Panc1 (cell line): ENCODE data around the gene MCU. TPM values are rescaled to one million over a fixed set of nuclear protein-coding genes. Genes with fewer than 3 reads are reported as not detected.
A peak's percentile ranks its signal among the peaks of the same experiment; 100 is the strongest.

Source experiments
- ATAC-seq: fragments of 200-7000 bp; cut with Tn5 transposase; 2 replicates; pipeline ENCODE4 v1.9.1; 2020; ENCODE audit warnings: mild to moderate bottlenecking, moderate library complexity
- BruUV-seq: library from RNA; stranded (reverse); fragments of 400-500 nt; replicated peaks from 2 replicates; lab custom pipeline; 2021; lab: Mats Ljungman, UMichigan
- CTCF ChIA-PET: fragments of 300-600 bp; sonication (Branson Sonifier 250); formaldehyde crosslinking; loops from one replicate; lab custom pipeline; 2022; ENCODE audit warnings: antibody characterized with exemption; lab: Charles Lee
- POLR2A ChIA-PET: fragments of 300-600 bp; sonication (Branson Sonifier 250); formaldehyde crosslinking; loops from one replicate; lab custom pipeline; 2022; ENCODE audit warnings: antibody characterized with exemption; lab: Charles Lee
- DNase-seq: peaks from one replicate; pipeline ENCODE4 v3.0.0-alpha.2; 2010; ENCODE audit warnings: low read depth, low spot score
- H3K27ac ChIP-seq: 2 replicates; pipeline ENCODE4 v1.5.1; 2011; ENCODE audit warnings: mild to moderate bottlenecking, low read length, inconsistent platforms
- H3K27me3 ChIP-seq: fragments of 200-500 bp; sonication (Bioruptor generic); 2 replicates; pipeline ENCODE4 v1.6.0; 2014; ENCODE audit warnings: low read length, inconsistent platforms; ENCODE audit not compliant: control insufficient read depth, insufficient read depth
- H3K36me3 ChIP-seq: fragments of 200-500 bp; sonication (Bioruptor generic); 2 replicates; pipeline ENCODE4 v1.5.1; 2014; ENCODE audit warnings: inconsistent platforms, mild to moderate bottlenecking, low read length, moderate library complexity; ENCODE audit not compliant: control insufficient read depth, insufficient read depth
- H3K4me1 ChIP-seq: 2 replicates; pipeline ENCODE4 v1.5.1; 2011; ENCODE audit warnings: inconsistent platforms, mild to moderate bottlenecking, low read length, moderate library complexity; ENCODE audit not compliant: control insufficient read depth, insufficient read depth
- H3K4me3 ChIP-seq, 2 experiments: 2 replicates each; pipeline ENCODE4 v1.5.1; 2011 to 2012; ENCODE audit warnings: low read depth in 2 of 2, low read length in 2 of 2, mild to moderate bottlenecking in 2 of 2, inconsistent platforms in 1 of 2, moderate library complexity in 1 of 2
- H3K9me3 ChIP-seq: fragments of 200-500 bp; sonication (Bioruptor generic); 2 replicates; pipeline ENCODE4 v1.5.1; 2014; ENCODE audit warnings: low read depth, mild to moderate bottlenecking, inconsistent platforms, low read length, moderate library complexity; ENCODE audit not compliant: control insufficient read depth, insufficient read depth
- CTCF ChIP-seq: fragments of 450-650 bp; IDR thresholded peaks from 2 replicates; pipeline ENCODE4 v1.5.1; 2017; ENCODE audit warnings: mild to moderate bottlenecking
- POLR2AphosphoS5 ChIP-seq: IDR thresholded peaks from 2 replicates; pipeline ENCODE4 v1.6.1; 2012; ENCODE audit warnings: mild to moderate bottlenecking, low read depth, low read length, moderate library complexity
- REST ChIP-seq, 2 experiments: IDR thresholded peaks; 2 replicates each; pipeline ENCODE4 v1.6.1; 2011 to 2012; ENCODE audit warnings: low read depth in 2 of 2, control low read depth in 1 of 2, low read length in 1 of 2, mild to moderate bottlenecking in 1 of 2, moderate library complexity in 1 of 2; ENCODE audit not compliant: insufficient read depth in 1 of 2
- SIN3A ChIP-seq: IDR thresholded peaks from 2 replicates; pipeline ENCODE4 v1.6.1; 2012; ENCODE audit warnings: low read depth, mild to moderate bottlenecking, low read length, moderate library complexity, borderline replicate concordance; ENCODE audit not compliant: insufficient read depth
- TCF7L2 ChIP-seq: IDR thresholded peaks from 2 replicates; pipeline ENCODE4 v1.6.1; 2011; ENCODE audit warnings: mild to moderate bottlenecking, low read depth, low read length, inconsistent platforms
- in situ Hi-C: cut with HindIII; loops from 2 replicates; pipeline ENCODE4 v1.10.0; 2016; ENCODE audit warnings: low sequenced_read_pairs, low pct_unique_long_range_greater_than_20kb
- intact Hi-C: fragments of 100-400 bp; cut with micrococcal nuclease; formaldehyde crosslinking; loops from one replicate; pipeline ENCODE4 v1.10.0; 2022; ENCODE audit not compliant: unreplicated experiment
- total RNA-seq: library from RNA; stranded (reverse); gene quantifications from one replicate; pipeline ENCODE4 v1.2.1, GENCODE V29; 2021; ENCODE audit not compliant: unreplicated experiment

The MCU gene
- total RNA-seq, 1 experiment from 2014 or later: 31.6 TPM

GRCh38 chr10:72812753-72813430, 120.9 kb downstream of the MCU start:
- Histone ChIP-seq H3K4me1 (peaks cover 12% of the 10 kb centered on the region), H3K27me3 (no peaks in the 10 kb centered on the region), H3K9me3 (no peaks in the 10 kb centered on the region), H3K36me3 (no peaks in the 10 kb centered on the region), H3K27ac (peak overlapping the region; percentile 12; the same call in 1 of the 2 replicates), H3K4me3 (no peak overlapping the region)
- ATAC-seq (peak; percentile 72), DNase-seq (peak; percentile 8)
- POLR2A ChIA-PET: interaction anchor here (0.6 kb wide), 2 partner anchors 33 to 245 kb away, joined by 3 to 14 read pairs; no protein-coding TSS in a partner anchor
- CTCF ChIA-PET: no interaction called here
- in situ Hi-C loops (no loop called here), intact Hi-C loops (no loop called here)
- no peak for TF ChIP-seq REST (IDR thresholded peaks at IDR 0.05; ENCODE audit: insufficient read depth in 1 of 2, low read depth in 2 of 2, low read length in 1 of 2)
- no peak for TF ChIP-seq CTCF
- TF ChIP-seq SIN3A: no peak
- no peak for TF ChIP-seq POLR2AphosphoS5
- TF ChIP-seq TCF7L2: no peak
- BruUV-seq: no TSS peak

GRCh38 chr10:72814099-72814790, 122.3 kb downstream of the MCU start:
- no peak overlapping the region for H3K27ac ChIP-seq
- in situ Hi-C loops (no loop called here), intact Hi-C loops (no loop called here)
- H3K9me3 ChIP-seq: no peaks in the 10 kb centered on the region
- ChIA-PET CTCF (interaction anchor here (0.6 kb wide), 2 partner anchors 310 to 450 kb away, joined by 3 to 5 read pairs; no protein-coding TSS in a partner anchor), POLR2A (no interaction called here)
- DNase-seq: no peak
- no peaks in the 10 kb centered on the region for H3K27me3 ChIP-seq
- TF ChIP-seq SIN3A: no peak
- TF ChIP-seq TCF7L2: no peak
- no peak for TF ChIP-seq CTCF
- TF ChIP-seq POLR2AphosphoS5: no peak
- TF ChIP-seq REST (IDR thresholded peaks at IDR 0.05; ENCODE audit: insufficient read depth in 1 of 2, low read depth in 2 of 2, low read length in 1 of 2): no peak
- no TSS peak for BruUV-seq
- no peak for ATAC-seq
- H3K36me3 ChIP-seq: no peaks in the 10 kb centered on the region
- H3K4me1 ChIP-seq: peaks cover 12% of the 10 kb centered on the region
- no peak overlapping the region for H3K4me3 ChIP-seq
